ENCODE data around the gene RAB29.

GRCh38 chr1:205756552-205756951, 18.7 kb downstream of the RAB29 start:
- TF ChIP-seq CTCF (IDR thresholded peaks at IDR 0.05) (no peak), POLR2A (IDR thresholded peaks at IDR 0.05) (no peak)

Measured in heart left ventricle (tissue), 13 donors.